ENCODE results near the gene PLXNA2.

DNA sequence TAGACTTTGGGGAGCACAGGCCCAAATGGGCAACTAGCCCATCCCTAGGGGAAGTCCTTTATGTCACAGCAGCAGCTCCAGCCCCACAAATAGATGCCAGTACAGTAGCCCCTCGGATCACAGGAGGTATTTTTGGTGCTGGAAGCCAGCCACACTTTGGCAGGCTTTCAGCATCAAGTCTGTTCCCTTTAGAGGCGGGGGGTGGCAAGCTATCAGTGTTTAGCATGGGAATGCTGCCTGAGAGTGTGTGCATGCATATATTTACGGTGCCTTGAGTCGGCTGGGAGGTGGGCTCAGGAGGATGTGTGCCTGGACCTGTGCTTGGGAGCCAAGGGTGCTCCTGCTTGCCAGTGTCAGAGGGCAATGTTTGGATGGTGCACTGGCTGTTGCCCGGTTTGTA lies 3.5 kb upstream of the PLXNA2 start:
- TF ChIP-seq, protein P1, sequence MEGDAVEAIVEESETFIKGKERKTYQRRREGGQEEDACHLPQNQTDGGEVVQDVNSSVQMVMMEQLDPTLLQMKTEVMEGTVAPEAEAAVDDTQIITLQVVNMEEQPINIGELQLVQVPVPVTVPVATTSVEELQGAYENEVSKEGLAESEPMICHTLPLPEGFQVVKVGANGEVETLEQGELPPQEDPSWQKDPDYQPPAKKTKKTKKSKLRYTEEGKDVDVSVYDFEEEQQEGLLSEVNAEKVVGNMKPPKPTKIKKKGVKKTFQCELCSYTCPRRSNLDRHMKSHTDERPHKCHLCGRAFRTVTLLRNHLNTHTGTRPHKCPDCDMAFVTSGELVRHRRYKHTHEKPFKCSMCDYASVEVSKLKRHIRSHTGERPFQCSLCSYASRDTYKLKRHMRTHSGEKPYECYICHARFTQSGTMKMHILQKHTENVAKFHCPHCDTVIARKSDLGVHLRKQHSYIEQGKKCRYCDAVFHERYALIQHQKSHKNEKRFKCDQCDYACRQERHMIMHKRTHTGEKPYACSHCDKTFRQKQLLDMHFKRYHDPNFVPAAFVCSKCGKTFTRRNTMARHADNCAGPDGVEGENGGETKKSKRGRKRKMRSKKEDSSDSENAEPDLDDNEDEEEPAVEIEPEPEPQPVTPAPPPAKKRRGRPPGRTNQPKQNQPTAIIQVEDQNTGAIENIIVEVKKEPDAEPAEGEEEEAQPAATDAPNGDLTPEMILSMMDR (conservative IDR thresholded peaks at IDR 0.05; ENCODE audit: low read length) = no peak
- TF ChIP-seq EZH2phosphoT487 (IDR thresholded peaks at IDR 0.05; ENCODE audit: borderline replicate concordance, low read depth, low read length) = no peak

Data from OCI-LY7 (cell line).